Measurements from ENCODE around the gene NIN. TPM values are rescaled to one million over a fixed set of nuclear protein-coding genes. Genes with fewer than 3 reads are reported as not detected.
"Not testable (repeated sequence)": the region's sequence is repeated elsewhere in the genome, so short reads cannot be mapped to it uniquely, and the experiment has no call there.

NIN gene
- total RNA-seq, 2 donors from 2014 or later, result 31.0 to 37.4 TPM

DNA sequence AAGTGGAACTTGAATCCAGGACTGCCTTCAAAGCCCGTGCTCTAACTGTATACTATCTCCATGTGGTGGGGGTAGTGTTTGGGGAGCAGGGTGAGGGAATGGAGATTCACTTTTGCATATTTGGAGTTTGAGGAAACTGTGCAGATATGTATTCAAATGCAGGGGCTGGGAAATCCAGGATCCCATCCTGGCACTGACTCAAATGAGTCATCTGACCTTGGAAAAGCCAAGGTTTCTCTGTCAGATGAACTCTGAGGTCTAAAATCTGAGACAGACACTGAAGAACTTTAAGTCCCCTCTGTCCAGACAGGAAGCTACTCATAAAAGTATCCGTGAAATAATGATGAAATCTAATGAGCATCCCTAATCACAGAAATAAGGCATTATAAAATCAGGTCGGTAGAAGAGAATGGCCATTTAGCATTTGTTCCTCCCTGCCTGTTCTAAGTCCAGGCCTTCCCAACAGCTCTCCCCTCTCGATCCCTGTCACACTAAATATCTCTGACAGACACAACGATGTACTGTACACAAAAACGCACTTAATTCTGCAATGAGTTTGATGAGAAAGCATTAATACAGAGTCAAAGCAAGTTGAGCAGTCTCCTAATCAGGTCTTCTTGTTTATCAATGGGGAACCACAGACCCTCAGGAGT lies 14.4 kb downstream of the NIN start:
- H3K36me3 ChIP-seq, result no peaks in the 10 kb centered on the region
- H3K9me3 ChIP-seq, result no peaks in the 10 kb centered on the region
- DNase-seq (ENCODE audit: low spot score) (no peak), ATAC-seq (ENCODE audit: insufficient number of reproducible peaks, low FRiP score, low read depth) (no peak)
- H3K27ac ChIP-seq, result no peak overlapping the region
- H3K27me3 ChIP-seq (replicated peaks; ENCODE audit: insufficient read depth), result no peaks in the 10 kb centered on the region
- TF ChIP-seq, protein P1, sequence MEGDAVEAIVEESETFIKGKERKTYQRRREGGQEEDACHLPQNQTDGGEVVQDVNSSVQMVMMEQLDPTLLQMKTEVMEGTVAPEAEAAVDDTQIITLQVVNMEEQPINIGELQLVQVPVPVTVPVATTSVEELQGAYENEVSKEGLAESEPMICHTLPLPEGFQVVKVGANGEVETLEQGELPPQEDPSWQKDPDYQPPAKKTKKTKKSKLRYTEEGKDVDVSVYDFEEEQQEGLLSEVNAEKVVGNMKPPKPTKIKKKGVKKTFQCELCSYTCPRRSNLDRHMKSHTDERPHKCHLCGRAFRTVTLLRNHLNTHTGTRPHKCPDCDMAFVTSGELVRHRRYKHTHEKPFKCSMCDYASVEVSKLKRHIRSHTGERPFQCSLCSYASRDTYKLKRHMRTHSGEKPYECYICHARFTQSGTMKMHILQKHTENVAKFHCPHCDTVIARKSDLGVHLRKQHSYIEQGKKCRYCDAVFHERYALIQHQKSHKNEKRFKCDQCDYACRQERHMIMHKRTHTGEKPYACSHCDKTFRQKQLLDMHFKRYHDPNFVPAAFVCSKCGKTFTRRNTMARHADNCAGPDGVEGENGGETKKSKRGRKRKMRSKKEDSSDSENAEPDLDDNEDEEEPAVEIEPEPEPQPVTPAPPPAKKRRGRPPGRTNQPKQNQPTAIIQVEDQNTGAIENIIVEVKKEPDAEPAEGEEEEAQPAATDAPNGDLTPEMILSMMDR (IDR thresholded peaks at IDR 0.05), result no peak
- H3K4me3 ChIP-seq, result no peak overlapping the region
- peaks cover 0 to 9% of the 10 kb centered on the region in 2 donors for H3K4me1 ChIP-seq (ENCODE audit: control insufficient read depth in 1 of 2, low read depth in 2 of 2)

DNA sequence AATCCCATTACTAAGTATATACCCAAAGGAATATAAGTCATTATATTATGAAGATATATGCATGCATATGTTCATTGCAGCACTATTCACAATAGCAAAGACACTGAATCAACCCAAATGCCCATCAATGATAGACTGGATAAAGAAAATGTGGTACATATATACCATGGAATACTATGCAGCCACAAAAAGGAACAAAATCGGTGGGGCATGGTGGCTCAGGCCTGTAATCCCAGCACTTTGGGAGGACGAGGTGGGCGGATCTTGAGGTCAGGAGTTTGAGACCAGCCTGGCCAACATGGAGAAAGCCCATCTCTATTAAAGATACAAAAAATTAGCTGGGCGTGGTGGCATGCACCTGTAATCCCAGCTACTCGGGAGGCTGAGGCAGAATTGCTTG lies 15.4 kb downstream of the NIN start:
- not testable (repeated sequence) for H3K4me1 ChIP-seq (ENCODE audit: control insufficient read depth in 1 of 2, low read depth in 2 of 2); ATAC-seq (ENCODE audit: insufficient number of reproducible peaks, low FRiP score, low read depth); H3K27me3 ChIP-seq (replicated peaks; ENCODE audit: insufficient read depth); H3K36me3 ChIP-seq; H3K9me3 ChIP-seq; H3K27ac ChIP-seq; DNase-seq (ENCODE audit: low spot score); H3K4me3 ChIP-seq

DNA sequence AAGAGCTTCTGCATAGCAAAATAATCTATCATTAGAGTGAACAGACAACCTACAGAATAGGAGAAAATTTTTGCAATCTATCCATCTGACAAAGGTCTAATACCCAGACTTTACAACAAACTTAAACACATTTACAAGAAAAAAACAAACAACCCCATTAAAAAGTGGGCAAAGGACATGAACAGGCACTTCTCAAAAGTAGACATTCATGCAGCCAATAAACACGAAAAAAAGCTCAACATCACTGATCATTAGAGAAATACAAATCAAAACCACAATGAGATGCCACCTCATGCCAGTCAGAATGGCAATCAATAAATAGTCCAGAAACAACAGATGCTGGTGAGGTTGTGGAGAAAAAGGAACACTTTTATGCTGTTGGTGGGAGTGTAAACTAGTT lies 15.9 kb downstream of the NIN start:
- H3K36me3 ChIP-seq; H3K4me1 ChIP-seq (ENCODE audit: control insufficient read depth in 1 of 2, low read depth in 2 of 2); H3K27me3 ChIP-seq (replicated peaks; ENCODE audit: insufficient read depth); ATAC-seq (ENCODE audit: insufficient number of reproducible peaks, low FRiP score, low read depth); H3K4me3 ChIP-seq; DNase-seq (ENCODE audit: low spot score); H3K27ac ChIP-seq; H3K9me3 ChIP-seq: not testable (repeated sequence)

DNA sequence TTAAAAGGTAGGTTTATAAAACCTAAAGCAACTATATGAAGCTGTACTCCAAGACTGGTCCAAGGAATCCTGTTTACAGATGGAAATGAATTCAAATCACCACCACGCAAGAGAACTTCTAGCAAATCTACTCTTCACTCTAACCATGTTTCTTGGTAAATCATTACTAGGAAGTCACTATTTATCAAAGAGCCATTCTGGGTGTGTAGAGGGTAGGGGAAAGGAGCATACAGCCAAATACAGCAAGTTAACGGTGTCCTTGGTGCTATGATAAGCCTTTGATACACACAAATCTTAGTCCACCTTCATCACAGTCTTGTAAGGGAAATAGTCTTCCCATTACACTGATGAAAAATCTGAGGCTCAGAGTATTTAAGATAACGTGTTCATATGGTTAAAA lies 16.8 kb downstream of the NIN start:
- ATAC-seq (ENCODE audit: insufficient number of reproducible peaks, low FRiP score, low read depth) (no peak), DNase-seq (ENCODE audit: low spot score) (no peak)
- TF ChIP-seq, protein P1 (IDR thresholded peaks at IDR 0.05), result no peak
- Histone ChIP-seq H3K27me3 (replicated peaks; ENCODE audit: insufficient read depth) (no peaks in the 10 kb centered on the region), H3K9me3 (no peaks in the 10 kb centered on the region), H3K36me3 (no peaks in the 10 kb centered on the region), H3K4me1 (ENCODE audit: control insufficient read depth in 1 of 2, low read depth in 2 of 2) (peaks cover 0 to 9% of the 10 kb centered on the region in 2 donors), H3K27ac (no peak overlapping the region), H3K4me3 (no peak overlapping the region)

DNA sequence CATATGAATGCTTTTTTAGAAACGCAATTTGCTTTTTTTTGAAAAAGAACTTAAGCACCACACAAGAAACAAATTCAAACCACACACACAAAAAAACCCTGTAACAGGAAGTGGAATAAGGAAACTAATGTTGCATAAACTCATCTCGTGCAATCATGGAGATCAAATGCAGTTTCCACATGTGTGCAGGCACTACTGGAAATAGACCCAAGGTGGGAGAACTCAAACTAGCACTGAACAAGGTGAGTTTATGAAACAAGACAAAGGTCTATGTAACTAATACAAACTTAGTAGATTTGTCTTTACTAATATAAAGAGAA lies 17.5 kb downstream of the NIN start:
- ATAC-seq (ENCODE audit: insufficient number of reproducible peaks, low FRiP score, low read depth), result no peak
- TF ChIP-seq, protein P1 (IDR thresholded peaks at IDR 0.05), result no peak
- Histone ChIP-seq H3K27me3 (replicated peaks; ENCODE audit: insufficient read depth) (no peaks in the 10 kb centered on the region), H3K4me1 (ENCODE audit: control insufficient read depth in 1 of 2, low read depth in 2 of 2) (peaks cover 0 to 9% of the 10 kb centered on the region in 2 donors), H3K36me3 (no peaks in the 10 kb centered on the region), H3K4me3 (no peak overlapping the region), H3K27ac (no peak overlapping the region), H3K9me3 (no peaks in the 10 kb centered on the region)
- DNase-seq (ENCODE audit: low spot score), result no peak

DNA sequence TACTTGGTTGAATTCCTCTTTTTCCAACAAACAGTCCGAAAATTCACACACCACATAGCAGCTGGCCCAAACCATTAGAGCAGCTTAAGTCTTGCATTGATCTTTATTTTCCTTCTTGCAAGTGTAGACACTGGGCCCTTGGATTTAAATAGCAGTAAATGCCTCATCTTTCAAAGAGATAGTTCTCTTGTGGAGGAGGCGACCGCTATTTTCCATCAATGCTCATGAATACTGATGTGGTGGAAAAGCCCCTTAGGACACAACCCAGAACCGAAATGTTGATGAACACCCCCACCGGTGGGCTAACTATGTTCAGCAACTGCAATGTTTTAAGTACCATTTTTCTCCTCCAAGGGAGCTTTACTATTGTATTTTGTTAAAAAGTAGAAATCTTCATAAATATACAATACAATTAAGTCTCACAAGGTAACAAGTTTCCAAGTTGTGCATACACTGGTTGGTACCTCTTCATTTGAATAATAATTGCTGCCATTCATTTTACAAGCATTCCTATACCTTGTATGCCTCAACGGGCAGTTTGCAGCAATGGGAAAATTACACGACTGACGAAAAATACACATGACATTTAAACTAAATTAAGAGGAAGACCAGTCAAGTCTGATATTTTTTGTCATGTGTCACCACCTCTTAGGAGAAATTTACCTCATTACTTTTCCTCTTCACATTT lies 18.0 kb downstream of the NIN start:
- ATAC-seq (ENCODE audit: insufficient number of reproducible peaks, low FRiP score, low read depth) (no peak), DNase-seq (ENCODE audit: low spot score) (no peak)
- TF ChIP-seq, protein P1 (IDR thresholded peaks at IDR 0.05), result no peak
- Histone ChIP-seq H3K36me3 (no peaks in the 10 kb centered on the region), H3K4me1 (ENCODE audit: control insufficient read depth in 1 of 2, low read depth in 2 of 2) (peaks cover 0 to 9% of the 10 kb centered on the region in 2 donors), H3K4me3 (no peak overlapping the region), H3K27ac (no peak overlapping the region), H3K27me3 (replicated peaks; ENCODE audit: insufficient read depth) (no peaks in the 10 kb centered on the region), H3K9me3 (no peaks in the 10 kb centered on the region)
